ENCODE data around the gene ATF4.

Gene ATF4

DNA sequence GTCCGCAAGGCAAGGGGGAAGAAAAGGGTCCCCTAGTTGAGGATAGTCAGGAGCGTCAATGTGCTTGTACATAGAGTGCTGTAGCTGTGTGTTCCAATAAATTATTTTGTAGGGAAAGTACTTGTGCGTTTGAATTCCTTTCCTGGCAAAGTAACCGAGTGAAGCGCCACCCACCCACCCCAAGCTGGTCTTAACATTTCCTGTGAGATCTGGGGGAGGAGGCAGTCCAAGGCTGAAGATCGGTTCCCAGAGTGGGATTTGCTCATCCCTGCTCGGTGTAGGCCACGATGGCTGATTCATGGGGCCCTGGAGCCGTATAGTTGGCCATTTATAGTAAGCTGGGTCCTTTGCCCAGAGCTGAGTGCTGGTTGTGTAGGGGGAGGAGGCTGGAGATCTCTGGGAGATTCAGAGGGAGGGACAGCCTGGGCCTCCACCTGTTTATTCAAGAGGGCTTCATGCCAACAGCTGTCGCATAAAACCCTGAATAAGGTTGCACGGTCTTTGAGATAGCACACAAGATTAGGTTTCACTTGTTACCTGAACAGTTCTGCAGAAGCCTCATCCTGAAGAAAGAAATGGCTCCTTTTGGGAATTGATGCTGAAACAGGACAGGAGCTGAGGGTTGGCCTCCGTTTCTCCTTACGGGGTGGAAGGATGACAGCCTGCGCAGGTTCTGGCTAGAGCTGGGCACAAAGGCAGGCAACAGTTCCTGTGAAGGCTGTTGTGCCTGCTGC is 2.4 kb downstream of the ATF4 start:
- DNase-seq: no peak
- H3K4me1 Mint-ChIP-seq: peaks cover 73% of the 10 kb centered on the region
- peak overlapping the region; percentile 96 for H3K4me3 Mint-ChIP-seq
- peak overlapping the region; percentile 94 for H3K27ac Mint-ChIP-seq
- peaks cover 44% of the 10 kb centered on the region for H3K36me3 Mint-ChIP-seq (ENCODE audit: low read depth)
- peaks cover 7% of the 10 kb centered on the region for H3K27me3 Mint-ChIP-seq (ENCODE audit: low read depth, poor library complexity)
- H3K9me3 Mint-ChIP-seq: no peaks in the 10 kb centered on the region
- TF ChIP-seq, protein P1, sequence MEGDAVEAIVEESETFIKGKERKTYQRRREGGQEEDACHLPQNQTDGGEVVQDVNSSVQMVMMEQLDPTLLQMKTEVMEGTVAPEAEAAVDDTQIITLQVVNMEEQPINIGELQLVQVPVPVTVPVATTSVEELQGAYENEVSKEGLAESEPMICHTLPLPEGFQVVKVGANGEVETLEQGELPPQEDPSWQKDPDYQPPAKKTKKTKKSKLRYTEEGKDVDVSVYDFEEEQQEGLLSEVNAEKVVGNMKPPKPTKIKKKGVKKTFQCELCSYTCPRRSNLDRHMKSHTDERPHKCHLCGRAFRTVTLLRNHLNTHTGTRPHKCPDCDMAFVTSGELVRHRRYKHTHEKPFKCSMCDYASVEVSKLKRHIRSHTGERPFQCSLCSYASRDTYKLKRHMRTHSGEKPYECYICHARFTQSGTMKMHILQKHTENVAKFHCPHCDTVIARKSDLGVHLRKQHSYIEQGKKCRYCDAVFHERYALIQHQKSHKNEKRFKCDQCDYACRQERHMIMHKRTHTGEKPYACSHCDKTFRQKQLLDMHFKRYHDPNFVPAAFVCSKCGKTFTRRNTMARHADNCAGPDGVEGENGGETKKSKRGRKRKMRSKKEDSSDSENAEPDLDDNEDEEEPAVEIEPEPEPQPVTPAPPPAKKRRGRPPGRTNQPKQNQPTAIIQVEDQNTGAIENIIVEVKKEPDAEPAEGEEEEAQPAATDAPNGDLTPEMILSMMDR (IDR thresholded peaks at IDR 0.05): no peak

DNA sequence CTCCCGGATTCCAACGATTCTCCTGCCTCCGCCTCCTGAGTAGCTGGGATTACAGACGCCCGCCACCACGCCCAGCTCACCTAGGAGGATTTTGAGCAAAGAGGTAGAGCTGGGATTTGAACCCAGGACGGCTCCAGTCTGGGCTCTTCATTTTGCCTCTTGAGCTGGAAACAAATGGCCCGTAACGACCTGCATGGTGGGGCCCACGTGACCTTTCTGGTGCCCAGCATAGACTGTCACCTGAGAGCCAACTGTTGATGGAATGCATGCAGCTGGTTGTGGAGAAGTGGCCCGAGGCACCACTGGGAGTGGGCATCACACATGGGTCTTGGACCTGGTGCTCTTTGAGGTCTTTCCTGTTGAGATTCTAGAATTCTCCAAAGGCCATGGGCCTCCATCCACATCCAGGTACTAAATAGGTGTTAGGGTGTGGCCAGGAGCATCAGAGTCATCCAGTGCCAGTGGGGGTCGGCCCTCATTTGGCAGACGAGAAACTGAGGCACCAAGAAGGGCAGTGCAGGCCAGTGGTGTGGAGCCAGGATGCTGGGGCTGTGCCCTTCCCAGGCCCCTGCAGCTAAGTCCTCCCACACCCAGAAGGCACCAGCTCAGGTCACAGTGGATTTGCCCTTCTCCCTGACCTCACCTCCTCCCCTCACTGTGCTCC is 3.9 kb downstream of the ATF4 start:
- TF ChIP-seq, protein P1 (IDR thresholded peaks at IDR 0.05): no peak
- H3K27me3 Mint-ChIP-seq (ENCODE audit: low read depth, poor library complexity): peaks cover 7% of the 10 kb centered on the region
- H3K4me1 Mint-ChIP-seq: peaks cover 73% of the 10 kb centered on the region
- H3K4me3 Mint-ChIP-seq: peak overlapping the region; percentile 64
- no peaks in the 10 kb centered on the region for H3K9me3 Mint-ChIP-seq
- peak overlapping the region; percentile 97 for H3K27ac Mint-ChIP-seq
- peaks cover 44% of the 10 kb centered on the region for H3K36me3 Mint-ChIP-seq (ENCODE audit: low read depth)
- no peak for DNase-seq

DNA sequence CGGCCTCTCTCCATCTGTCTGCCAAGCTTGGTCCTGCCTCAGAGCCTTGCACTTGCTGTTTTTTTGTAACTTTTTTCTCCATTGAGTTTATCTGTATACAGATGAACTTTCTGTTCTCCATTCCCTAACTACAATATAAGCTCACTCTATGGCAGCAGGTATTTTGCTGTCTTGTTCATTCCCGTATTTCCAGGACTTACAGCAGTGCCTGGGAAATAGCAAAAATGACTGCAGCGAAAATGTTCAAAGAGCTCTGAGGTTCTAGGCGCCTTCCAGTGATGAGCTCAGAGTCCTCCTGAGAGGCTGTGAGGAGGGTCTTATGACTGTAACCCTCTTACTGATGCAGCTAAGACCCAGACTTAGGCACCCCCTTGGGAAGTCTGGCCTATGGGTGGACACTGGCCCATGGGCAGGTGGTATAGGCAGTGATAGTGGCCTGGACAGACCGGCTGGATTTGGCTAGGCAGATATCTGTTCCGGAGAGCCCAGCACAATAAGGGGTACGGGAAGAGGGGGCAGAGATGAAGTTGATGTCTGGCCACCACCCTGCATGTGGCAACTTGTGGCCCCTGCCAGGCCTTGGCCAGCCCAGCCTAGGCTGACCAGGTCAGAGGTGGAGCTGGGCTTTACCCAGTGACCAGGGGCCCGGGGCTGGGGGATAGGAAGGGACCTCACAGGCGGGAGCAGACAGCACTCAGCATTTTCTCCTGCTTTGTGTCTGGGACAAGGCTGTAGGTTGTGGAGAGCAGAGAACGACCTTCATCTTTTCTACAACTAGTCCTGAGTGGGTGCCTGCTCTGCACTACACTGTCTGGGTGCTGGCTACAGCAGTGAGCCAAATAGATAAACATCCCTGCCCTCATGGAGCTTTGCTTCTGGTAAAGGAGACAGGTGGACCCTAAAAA is 4.6 kb downstream of the ATF4 start:
- DNase-seq: no peak
- H3K9me3 Mint-ChIP-seq: no peaks in the 10 kb centered on the region
- H3K4me3 Mint-ChIP-seq: peak overlapping the region; percentile 64
- peaks cover 6% of the 10 kb centered on the region for H3K27me3 Mint-ChIP-seq (ENCODE audit: low read depth, poor library complexity)
- H3K36me3 Mint-ChIP-seq (ENCODE audit: low read depth): peaks cover 48% of the 10 kb centered on the region
- TF ChIP-seq, protein P1 (IDR thresholded peaks at IDR 0.05): no peak
- peaks cover 80% of the 10 kb centered on the region for H3K4me1 Mint-ChIP-seq
- H3K27ac Mint-ChIP-seq: peak overlapping the region; percentile 97

DNA sequence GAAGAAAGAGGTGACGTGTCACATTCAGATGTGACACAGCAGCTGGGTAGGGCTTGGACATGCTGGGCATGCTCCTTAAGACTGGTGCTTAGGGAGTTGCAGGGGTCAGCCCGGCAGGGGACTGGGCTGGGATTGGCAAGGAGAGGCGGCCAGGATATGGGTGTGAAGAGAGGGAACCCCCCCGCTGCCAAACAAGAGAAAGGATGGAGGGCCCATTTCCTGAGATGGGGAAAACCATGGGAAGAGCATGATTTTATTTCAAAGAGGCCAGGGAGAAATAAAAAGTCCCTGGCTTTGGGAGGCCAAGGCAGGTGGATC is 5.3 kb downstream of the ATF4 start:
- Mint-ChIP-seq H3K36me3 (ENCODE audit: low read depth) (peaks cover 48% of the 10 kb centered on the region), H3K9me3 (no peaks in the 10 kb centered on the region), H3K27ac (peak overlapping the region; percentile 89), H3K4me1 (peaks cover 86% of the 10 kb centered on the region), H3K27me3 (ENCODE audit: low read depth, poor library complexity) (peaks cover 5% of the 10 kb centered on the region), H3K4me3 (no peak overlapping the region)
- DNase-seq: no peak
- TF ChIP-seq, protein P1 (IDR thresholded peaks at IDR 0.05): no peak

DNA sequence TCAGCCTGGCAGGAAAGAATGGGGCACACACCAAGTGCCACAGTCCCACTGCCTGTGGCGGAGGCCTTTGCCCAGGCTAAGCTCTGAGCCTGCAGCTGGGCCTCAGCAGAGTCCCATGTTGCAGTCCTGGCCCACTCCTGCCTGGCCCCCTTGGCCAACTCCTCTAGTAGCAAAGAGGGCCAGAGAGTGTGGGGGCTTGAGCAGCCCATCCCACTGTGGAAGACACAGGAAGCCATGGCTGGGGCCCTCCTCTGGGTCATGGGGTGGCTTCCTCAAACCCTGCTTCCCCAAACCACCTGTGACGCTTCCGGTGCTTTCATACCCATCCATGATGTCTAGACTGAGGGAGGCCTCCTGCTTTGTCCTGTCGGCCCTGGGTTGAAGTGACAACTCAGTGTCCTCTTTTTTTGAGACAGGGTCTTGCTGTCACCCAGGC is 6.4 kb downstream of the ATF4 start:
- Mint-ChIP-seq H3K27me3 (ENCODE audit: low read depth, poor library complexity) (peaks cover 7% of the 10 kb centered on the region), H3K9me3 (no peaks in the 10 kb centered on the region), H3K27ac (peak overlapping the region; percentile 34), H3K4me1 (peaks cover 91% of the 10 kb centered on the region), H3K4me3 (no peak overlapping the region), H3K36me3 (ENCODE audit: low read depth) (peaks cover 50% of the 10 kb centered on the region)
- DNase-seq: no peak
- TF ChIP-seq, protein P1 (IDR thresholded peaks at IDR 0.05): no peak

Data from nephron progenitor cell (in vitro differentiated cells).